Measurements from ENCODE around the gene COCH. TPM values are rescaled to one million over a fixed set of nuclear protein-coding genes. Genes with fewer than 3 reads are reported as not detected.
"Not testable (repeated sequence)": the region's sequence is repeated elsewhere in the genome, so short reads cannot be mapped to it uniquely, and the experiment has no call there.

The COCH gene
- polyA plus RNA-seq, 1 donor: 2.2 TPM

DNA sequence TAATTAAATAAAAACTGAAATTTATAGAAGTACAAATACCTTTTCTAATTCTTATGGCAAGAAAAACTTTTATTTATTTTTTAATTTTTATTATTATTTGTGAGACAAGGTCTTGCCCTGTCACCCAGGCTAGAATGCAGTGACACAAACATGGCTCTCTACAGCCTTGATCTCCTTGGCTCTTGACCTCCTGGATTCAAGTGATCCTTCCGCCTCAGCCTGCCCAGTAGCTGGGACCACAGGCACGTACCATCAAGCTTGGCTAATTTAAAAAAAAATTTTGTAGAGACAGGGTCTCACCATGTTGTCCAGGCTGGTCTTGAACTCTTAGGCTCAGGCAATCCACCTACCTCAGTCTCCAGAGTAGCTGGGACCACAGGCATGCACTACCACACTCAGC lies 47.4 kb downstream of the COCH start:
- no CpG with 5 or more reads among the region's 2 CpGs for WGBS (ENCODE audit: insufficient coverage, low lambda C conversion rate)
- Histone ChIP-seq H3K4me3 (ENCODE audit: low read length) (no peak overlapping the region), H3K27ac (ENCODE audit: low read length) (no peak overlapping the region), H3K27me3 (ENCODE audit: control insufficient read depth, insufficient read depth, low read length) (no peaks in the 10 kb centered on the region), H3K9me3 (ENCODE audit: control insufficient read depth, low read depth, low read length) (no peaks in the 10 kb centered on the region), H3K4me1 (ENCODE audit: control insufficient read depth, insufficient read depth, low read length) (no peaks in the 10 kb centered on the region), H3K36me3 (ENCODE audit: control insufficient read depth, insufficient read depth, low read length) (peaks cover 19% of the 10 kb centered on the region)
- DNase-seq: no peak

DNA sequence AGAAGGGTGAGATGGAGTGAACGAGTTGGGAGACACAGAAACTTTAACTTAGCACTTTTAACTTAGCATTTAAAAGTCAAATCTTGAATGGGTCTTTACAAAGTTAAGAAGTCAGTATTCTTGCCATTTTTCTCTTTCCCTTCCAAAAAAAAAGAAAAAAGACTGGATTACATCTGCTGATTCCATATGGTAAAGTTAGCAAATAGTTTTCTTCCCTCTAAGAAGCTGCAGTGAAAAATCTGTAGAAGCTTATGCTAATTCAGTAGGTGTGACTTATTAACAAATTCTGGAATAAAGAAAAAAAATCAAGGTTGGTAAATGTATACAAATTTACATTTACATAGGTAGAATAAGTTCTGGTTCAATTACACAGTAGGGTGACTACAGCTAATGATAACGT lies 50.9 kb downstream of the COCH start:
- DNase-seq: no peak
- Histone ChIP-seq H3K9me3 (ENCODE audit: control insufficient read depth, low read depth, low read length) (no peaks in the 10 kb centered on the region), H3K36me3 (ENCODE audit: control insufficient read depth, insufficient read depth, low read length) (peaks cover 19% of the 10 kb centered on the region), H3K27ac (ENCODE audit: low read length) (no peak overlapping the region), H3K4me3 (ENCODE audit: low read length) (no peak overlapping the region), H3K27me3 (ENCODE audit: control insufficient read depth, insufficient read depth, low read length) (no peaks in the 10 kb centered on the region), H3K4me1 (ENCODE audit: control insufficient read depth, insufficient read depth, low read length) (no peaks in the 10 kb centered on the region)
- WGBS (ENCODE audit: insufficient coverage, low lambda C conversion rate): 92% methylated on average over 2 of the region's 2 CpGs

DNA sequence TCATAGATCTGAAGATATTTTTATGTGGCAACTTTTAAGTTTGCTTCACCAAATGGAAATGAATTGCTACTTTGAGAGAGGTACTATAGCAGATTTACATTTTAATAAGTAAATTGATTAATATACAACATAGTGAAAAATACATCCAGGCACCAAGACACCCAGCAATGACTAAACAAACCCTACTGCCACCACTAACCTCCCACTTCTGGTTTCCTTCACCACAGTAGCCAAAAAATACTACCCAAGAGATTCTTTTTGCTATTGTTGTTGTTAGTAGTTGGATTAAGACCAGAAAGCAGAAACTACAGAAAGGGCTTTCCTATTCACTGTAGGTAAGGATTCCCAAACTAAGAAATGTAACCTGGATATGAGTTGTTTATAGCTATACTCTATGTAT lies 54.1 kb downstream of the COCH start:
- no peaks in the 10 kb centered on the region for H3K27me3 ChIP-seq (ENCODE audit: control insufficient read depth, insufficient read depth, low read length)
- no peak overlapping the region for H3K4me3 ChIP-seq (ENCODE audit: low read length)
- no peaks in the 10 kb centered on the region for H3K4me1 ChIP-seq (ENCODE audit: control insufficient read depth, insufficient read depth, low read length)
- no peaks in the 10 kb centered on the region for H3K9me3 ChIP-seq (ENCODE audit: control insufficient read depth, low read depth, low read length)
- no peak overlapping the region for H3K27ac ChIP-seq (ENCODE audit: low read length)
- H3K36me3 ChIP-seq (ENCODE audit: control insufficient read depth, insufficient read depth, low read length): peaks cover 16% of the 10 kb centered on the region
- DNase-seq: no peak

DNA sequence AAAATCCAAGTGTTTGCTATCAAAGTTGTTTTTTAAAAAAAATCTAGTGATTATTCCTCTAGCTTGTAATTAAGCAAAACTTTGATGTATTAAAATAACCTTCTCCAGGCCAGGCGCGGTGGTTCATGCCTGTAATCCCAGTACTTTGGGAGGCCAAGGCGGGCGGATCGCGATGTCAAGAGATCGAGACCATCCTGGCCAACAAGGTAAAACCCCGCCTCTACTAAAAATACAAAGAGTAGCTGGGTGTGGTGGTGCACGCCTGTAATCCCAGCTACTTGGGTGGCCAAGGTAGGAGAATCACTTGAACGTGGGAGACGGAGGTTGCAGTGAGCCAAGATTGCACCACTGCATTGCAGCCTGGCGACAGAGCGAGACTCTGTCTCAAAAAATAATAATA lies 59.6 kb downstream of the COCH start:
- WGBS (ENCODE audit: insufficient coverage, low lambda C conversion rate): no CpG with 5 or more reads among the region's 13 CpGs
- H3K4me3 ChIP-seq (ENCODE audit: low read length); H3K4me1 ChIP-seq (ENCODE audit: control insufficient read depth, insufficient read depth, low read length); H3K27me3 ChIP-seq (ENCODE audit: control insufficient read depth, insufficient read depth, low read length); DNase-seq; H3K27ac ChIP-seq (ENCODE audit: low read length); H3K9me3 ChIP-seq (ENCODE audit: control insufficient read depth, low read depth, low read length): not testable (repeated sequence)
- H3K36me3 ChIP-seq (ENCODE audit: control insufficient read depth, insufficient read depth, low read length): peaks cover 27% of the 10 kb centered on the region

DNA sequence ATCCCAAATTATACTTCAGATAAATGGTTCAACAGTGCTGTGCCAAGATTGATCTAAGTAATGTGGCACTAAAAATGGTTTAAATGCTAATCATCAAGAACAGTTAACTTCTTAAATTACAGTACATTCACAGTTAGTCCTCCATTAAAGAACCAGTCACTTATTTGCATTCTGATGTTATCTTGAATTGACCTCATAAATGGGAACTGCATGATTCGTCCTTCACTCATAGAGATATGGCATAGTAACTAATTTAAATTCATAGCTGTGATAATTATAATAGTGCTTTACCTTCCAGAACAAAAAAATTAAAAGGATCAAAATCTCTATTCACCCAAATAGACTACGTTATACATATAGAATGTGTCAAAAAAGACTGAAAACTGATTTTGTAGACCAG lies 61.1 kb downstream of the COCH start:
- Histone ChIP-seq H3K4me1 (ENCODE audit: control insufficient read depth, insufficient read depth, low read length) (no peaks in the 10 kb centered on the region), H3K36me3 (ENCODE audit: control insufficient read depth, insufficient read depth, low read length) (peaks cover 29% of the 10 kb centered on the region), H3K27me3 (ENCODE audit: control insufficient read depth, insufficient read depth, low read length) (no peaks in the 10 kb centered on the region), H3K4me3 (ENCODE audit: low read length) (no peak overlapping the region), H3K9me3 (ENCODE audit: control insufficient read depth, low read depth, low read length) (no peaks in the 10 kb centered on the region), H3K27ac (ENCODE audit: low read length) (no peak overlapping the region)
- 100% methylated on average over 1 of the region's 2 CpGs for WGBS (ENCODE audit: insufficient coverage, low lambda C conversion rate)
- DNase-seq: no peak

DNA sequence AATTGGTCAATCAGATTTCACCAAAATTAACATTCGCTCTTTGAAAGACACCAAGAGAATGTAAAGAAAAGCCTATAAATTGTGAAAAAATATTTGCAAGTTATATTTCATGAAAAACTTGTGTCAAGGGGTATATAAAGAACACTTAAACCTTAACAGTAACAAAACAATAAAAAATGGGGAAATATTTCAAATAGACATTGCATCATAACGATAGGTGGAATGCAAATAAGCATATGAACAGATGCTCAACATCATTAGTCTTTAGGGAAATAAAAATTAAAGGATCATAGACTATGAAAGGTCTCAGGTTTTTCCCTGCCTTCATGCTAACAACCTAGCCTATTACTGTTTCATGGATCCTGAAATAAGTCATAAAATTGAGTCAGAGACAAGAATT lies 64.3 kb downstream of the COCH start:
- Histone ChIP-seq H3K36me3 (ENCODE audit: control insufficient read depth, insufficient read depth, low read length) (peaks cover 39% of the 10 kb centered on the region), H3K4me3 (ENCODE audit: low read length) (no peak overlapping the region), H3K9me3 (ENCODE audit: control insufficient read depth, low read depth, low read length) (no peaks in the 10 kb centered on the region), H3K27me3 (ENCODE audit: control insufficient read depth, insufficient read depth, low read length) (no peaks in the 10 kb centered on the region), H3K4me1 (ENCODE audit: control insufficient read depth, insufficient read depth, low read length) (no peaks in the 10 kb centered on the region), H3K27ac (ENCODE audit: low read length) (no peak overlapping the region)
- DNase-seq: no peak
- 100% methylated on average over 2 of the region's 2 CpGs for WGBS (ENCODE audit: insufficient coverage, low lambda C conversion rate)

Other genes starting within 250 kb of the COCH start
- gene AP4S1, start 151.1 kb downstream of the COCH start, polyA plus RNA-seq: 11.0 TPM
- gene STRN3, start 151.8 kb downstream of the COCH start, polyA plus RNA-seq: 36.6 TPM